ENCODE measurements around the gene CASZ1.

Gene CASZ1

GRCh38 chr1:10736634-10737586, 59.5 kb downstream of the CASZ1 start:
- Mint-ChIP-seq H3K36me3 (ENCODE audit: low read depth) (no peaks in the 10 kb centered on the region), H3K9me3 (no peaks in the 10 kb centered on the region), H3K27me3 (ENCODE audit: low read depth, poor library complexity) (peaks cover 66% of the 10 kb centered on the region), H3K4me1 (peaks cover 53% of the 10 kb centered on the region), H3K4me3 (no peak overlapping the region), H3K27ac (no peak overlapping the region)
- TF ChIP-seq CTCF (IDR thresholded peaks at IDR 0.05) = no peak
- DNase-seq = no peak

- no peaks in the 10 kb centered on the region for H3K9me3 Mint-ChIP-seq
- peaks cover 66% of the 10 kb centered on the region for H3K27me3 Mint-ChIP-seq (ENCODE audit: low read depth, poor library complexity)
- no peak overlapping the region for H3K4me3 Mint-ChIP-seq
- peaks cover 53% of the 10 kb centered on the region for H3K4me1 Mint-ChIP-seq
- H3K27ac Mint-ChIP-seq = no peak overlapping the region
- no peak for TF ChIP-seq CTCF (IDR thresholded peaks at IDR 0.05)
- H3K36me3 Mint-ChIP-seq (ENCODE audit: low read depth) = no peaks in the 10 kb centered on the region
- DNase-seq = no peak
These were observed 60.7 kb downstream of the CASZ1 start for GRCh38 chr1:10735563-10736305.

GRCh38 chr1:10734962-10735544, 61.4 kb downstream of the CASZ1 start:
- Mint-ChIP-seq H3K27ac (no peak overlapping the region), H3K9me3 (no peaks in the 10 kb centered on the region), H3K36me3 (ENCODE audit: low read depth) (no peaks in the 10 kb centered on the region), H3K4me3 (no peak overlapping the region), H3K27me3 (ENCODE audit: low read depth, poor library complexity) (peaks cover 70% of the 10 kb centered on the region), H3K4me1 (peaks cover 53% of the 10 kb centered on the region)
- peak; percentile 60 for DNase-seq
- no peak for TF ChIP-seq CTCF (IDR thresholded peaks at IDR 0.05)

- no peak overlapping the region for H3K4me3 Mint-ChIP-seq
- no peak for DNase-seq
- no peaks in the 10 kb centered on the region for H3K9me3 Mint-ChIP-seq
- TF ChIP-seq CTCF (IDR thresholded peaks at IDR 0.05) = no peak
- peaks cover 68% of the 10 kb centered on the region for H3K27me3 Mint-ChIP-seq (ENCODE audit: low read depth, poor library complexity)
- H3K4me1 Mint-ChIP-seq = peaks cover 50% of the 10 kb centered on the region
- H3K36me3 Mint-ChIP-seq (ENCODE audit: low read depth) = no peaks in the 10 kb centered on the region
- H3K27ac Mint-ChIP-seq = no peak overlapping the region
These were observed 62.1 kb downstream of the CASZ1 start for GRCh38 chr1:10734375-10734774.

- Mint-ChIP-seq H3K9me3 (no peaks in the 10 kb centered on the region), H3K4me3 (no peak overlapping the region), H3K4me1 (peaks cover 50% of the 10 kb centered on the region), H3K27ac (no peak overlapping the region), H3K27me3 (ENCODE audit: low read depth, poor library complexity) (peaks cover 68% of the 10 kb centered on the region), H3K36me3 (ENCODE audit: low read depth) (no peaks in the 10 kb centered on the region)
- DNase-seq = no peak
- TF ChIP-seq CTCF (IDR thresholded peaks at IDR 0.05) = no peak
These were observed 62.7 kb downstream of the CASZ1 start for GRCh38 chr1:10733474-10734366.

All from nephron progenitor cell (in vitro differentiated cells).